Body of pancreas (tissue), 4 donors: ENCODE data around the gene IL1F10. TPM values are rescaled to one million over a fixed set of nuclear protein-coding genes. Genes with fewer than 3 reads are reported as not detected.

Experiments used
- ATAC-seq: fragments of 150-250 bp; one replicate; pipeline ENCODE4 v1.9.1; 2016
- DNase-seq, 4 donors: peaks; one replicate each; pipeline ENCODE4 v3.0.0-alpha.2; 2019
- H3K27ac ChIP-seq, 4 donors: fragments of 200-600 bp; sonication (generic); 1 replicate in 3 of 4; 2 replicates in 1 of 4; pipeline versions ENCODE4 v1.5.1 to v1.6.1; 2016 to 2019; ENCODE audit warnings: mild to moderate bottlenecking in 1 of 4, mixed read lengths in 1 of 4, moderate library complexity in 1 of 4
- H3K27me3 ChIP-seq, 2 donors: fragments of 200-600 bp; sonication (generic); one replicate each; pipeline ENCODE4 v1.6.0; 2016; ENCODE audit warnings: mild to moderate bottlenecking in 1 of 2
- H3K36me3 ChIP-seq, 2 donors: fragments of 200-600 bp; sonication (generic); replicated peaks in 1 of 2; 2 replicates each; pipeline ENCODE4 v1.5.1; 2016; ENCODE audit warnings: low read depth in 2 of 2; ENCODE audit not compliant: insufficient read depth in 1 of 2
- H3K4me1 ChIP-seq: fragments of 200-600 bp; sonication (generic); one replicate; pipeline ENCODE4 v1.6.0; 2016
- H3K4me3 ChIP-seq, 2 donors: fragments of 200-600 bp; sonication (generic); 1 replicate in 1 of 2; 2 replicates in 1 of 2; pipeline ENCODE4 v1.5.1; 2016 to 2019
- H3K9me3 ChIP-seq, 3 donors: fragments of 200-600 bp; sonication (generic); 1 replicate in 2 of 3; 2 replicates in 1 of 3; pipeline ENCODE4 v1.5.1; 2016
- CTCF ChIP-seq, 7 experiments: fragments of 450-650 bp in 4 of 7; fragments of 200-600 bp in 3 of 7; sonication (generic) in 3 of 7; IDR thresholded peaks; one replicate each; pipeline ENCODE4 v1.5.1; 2016 to 2019; ENCODE audit warnings: antibody characterized with exemption in 7 of 7
- POLR2A ChIP-seq, 3 donors: fragments of 450-650 bp; IDR thresholded peaks; one replicate each; pipeline ENCODE4 v1.6.1; 2016; ENCODE audit warnings: antibody characterized with exemption in 3 of 3, mild to moderate bottlenecking in 2 of 3
- WGBS, 2 donors: methylation state at CpG; one replicate each; pipeline ENCODE4 v1.1.5; 2017; 5-methylcytosine and 5-hydroxymethylcytosine counted together
- intact Hi-C: fragments of 100-400 bp; cut with DNase I; formaldehyde crosslinking; loops from one replicate; pipeline ENCODE4 v1.15.1; 2023
- total RNA-seq, 2 donors: library from RNA; depleted of rRNA; stranded (reverse); fragments of >200 nt; gene quantifications; one replicate each; pipeline ENCODE4 v1.1.0, GENCODE V29; 2016

IL1F10 gene
- total RNA-seq, 2 donors from 2014 or later = not detected

GRCh38 chr2:113077921-113078320 lies 10.2 kb downstream of the IL1F10 start:
- Histone ChIP-seq H3K36me3 (no peaks in the 10 kb centered on the region), H3K9me3 (no peaks in the 10 kb centered on the region), H3K27ac (peak overlapping the region in 1 of 4 donors; percentile 54), H3K27me3 (peaks cover 0 to 3% of the 10 kb centered on the region in 2 donors), H3K4me1 (no peaks in the 10 kb centered on the region), H3K4me3 (no peak overlapping the region)
- DNase-seq (no peak), ATAC-seq (peak; percentile 30)
- intact Hi-C loops = no loop called here
- WGBS, 2 donors = 71 to 88% methylated on average over 1 of the region's 1 CpG
- no peak for TF ChIP-seq CTCF (IDR thresholded peaks at IDR 0.05)
- TF ChIP-seq POLR2A (IDR thresholded peaks at IDR 0.05) = no peak

GRCh38 chr2:113078350-113078839 lies 10.6 kb downstream of the IL1F10 start:
- WGBS, 2 donors = 66 to 72% methylated on average over 6 of the region's 6 CpGs

DNA sequence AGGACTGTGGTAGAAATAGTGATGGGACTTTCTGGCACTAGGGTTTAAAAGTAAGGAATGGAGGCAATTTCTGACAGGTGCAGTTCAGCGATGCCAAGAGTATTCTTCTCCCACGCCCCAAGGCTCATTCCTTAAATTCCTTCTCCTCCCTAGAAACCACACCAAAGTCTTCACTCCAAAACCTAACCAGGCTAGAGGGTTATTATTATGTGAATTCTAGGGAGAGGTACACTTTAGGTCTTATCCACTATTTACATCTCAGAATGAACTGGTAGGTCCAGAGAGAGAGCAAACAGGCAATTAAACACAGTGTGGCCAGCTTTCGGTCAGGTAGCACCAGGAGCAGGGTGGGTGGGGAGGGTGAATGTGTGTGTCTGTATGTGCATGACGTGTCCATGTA lies 11.4 kb downstream of the IL1F10 start:
- intact Hi-C loops = no loop called here
- H3K4me1 ChIP-seq = no peaks in the 10 kb centered on the region
- DNase-seq (no peak), ATAC-seq (no peak)
- peak overlapping the region in 1 of 4 donors; percentile 19 for H3K27ac ChIP-seq
- no peaks in the 10 kb centered on the region for H3K36me3 ChIP-seq
- H3K9me3 ChIP-seq = no peaks in the 10 kb centered on the region
- 80 to 92% methylated on average over 4 of the region's 4 CpGs for WGBS, 2 donors
- H3K27me3 ChIP-seq = peaks cover 0 to 3% of the 10 kb centered on the region in 2 donors
- TF ChIP-seq POLR2A (IDR thresholded peaks at IDR 0.05) (no peak), CTCF (IDR thresholded peaks at IDR 0.05) (no peak)
- no peak overlapping the region for H3K4me3 ChIP-seq

More at GRCh38 chr2:113078350-113078839, 10.6 kb downstream of the IL1F10 start:
- Histone ChIP-seq H3K9me3 (no peaks in the 10 kb centered on the region), H3K27me3 (peaks cover 0 to 3% of the 10 kb centered on the region in 2 donors), H3K4me1 (no peaks in the 10 kb centered on the region), H3K27ac (peak overlapping the region in 1 of 4 donors; percentile 54), H3K36me3 (no peaks in the 10 kb centered on the region), H3K4me3 (no peak overlapping the region)
- DNase-seq = peak in 1 of 4 donors; percentile 37
- intact Hi-C loops = no loop called here
- ATAC-seq = peak; percentile 38
- TF ChIP-seq CTCF (IDR thresholded peaks at IDR 0.05) (no peak), POLR2A (IDR thresholded peaks at IDR 0.05) (no peak)

DNA sequence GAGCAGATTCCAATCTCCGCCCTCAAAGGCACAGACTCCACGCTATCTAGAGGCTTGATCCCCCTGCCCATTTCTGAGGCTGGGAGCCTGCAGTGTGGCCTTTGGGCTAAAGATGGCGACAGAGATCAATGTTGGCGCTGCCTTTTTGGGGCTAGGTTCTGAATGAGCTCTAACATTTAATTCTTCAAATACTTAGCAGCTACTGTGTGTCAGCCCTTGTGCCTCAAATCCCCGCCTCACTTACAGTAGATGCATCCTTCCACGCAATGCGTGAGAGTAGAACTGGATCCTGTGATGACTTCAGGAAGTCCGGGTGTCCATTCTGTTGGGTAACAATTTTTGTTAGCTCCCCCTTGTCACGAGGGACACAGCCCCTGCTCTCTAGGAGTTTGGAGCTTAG lies 12.4 kb downstream of the IL1F10 start:
- no peaks in the 10 kb centered on the region for H3K36me3 ChIP-seq
- no peaks in the 10 kb centered on the region for H3K4me1 ChIP-seq
- ATAC-seq (peak; percentile 31), DNase-seq (peak in 2 of 4 donors; percentile 9 to 15)
- peaks cover 0 to 3% of the 10 kb centered on the region in 2 donors for H3K27me3 ChIP-seq
- no peak overlapping the region for H3K4me3 ChIP-seq
- no peaks in the 10 kb centered on the region for H3K9me3 ChIP-seq
- no peak overlapping the region for H3K27ac ChIP-seq
- WGBS, 2 donors = 41 to 55% methylated on average over 8 to 9 of the region's 9 CpGs
- peak in 6 of 7 experiments; percentile 24 to 36 (median 30) for TF ChIP-seq CTCF (IDR thresholded peaks at IDR 0.05)
- TF ChIP-seq POLR2A (IDR thresholded peaks at IDR 0.05) = no peak
- intact Hi-C loops = no loop called here
